ENCODE measurements around the gene SUFU.
A peak's percentile ranks its signal among the peaks of the same experiment; 100 is the strongest.
"Not testable (repeated sequence)": the region's sequence is repeated elsewhere in the genome, so short reads cannot be mapped to it uniquely, and the experiment has no call there.

Gene SUFU

DNA sequence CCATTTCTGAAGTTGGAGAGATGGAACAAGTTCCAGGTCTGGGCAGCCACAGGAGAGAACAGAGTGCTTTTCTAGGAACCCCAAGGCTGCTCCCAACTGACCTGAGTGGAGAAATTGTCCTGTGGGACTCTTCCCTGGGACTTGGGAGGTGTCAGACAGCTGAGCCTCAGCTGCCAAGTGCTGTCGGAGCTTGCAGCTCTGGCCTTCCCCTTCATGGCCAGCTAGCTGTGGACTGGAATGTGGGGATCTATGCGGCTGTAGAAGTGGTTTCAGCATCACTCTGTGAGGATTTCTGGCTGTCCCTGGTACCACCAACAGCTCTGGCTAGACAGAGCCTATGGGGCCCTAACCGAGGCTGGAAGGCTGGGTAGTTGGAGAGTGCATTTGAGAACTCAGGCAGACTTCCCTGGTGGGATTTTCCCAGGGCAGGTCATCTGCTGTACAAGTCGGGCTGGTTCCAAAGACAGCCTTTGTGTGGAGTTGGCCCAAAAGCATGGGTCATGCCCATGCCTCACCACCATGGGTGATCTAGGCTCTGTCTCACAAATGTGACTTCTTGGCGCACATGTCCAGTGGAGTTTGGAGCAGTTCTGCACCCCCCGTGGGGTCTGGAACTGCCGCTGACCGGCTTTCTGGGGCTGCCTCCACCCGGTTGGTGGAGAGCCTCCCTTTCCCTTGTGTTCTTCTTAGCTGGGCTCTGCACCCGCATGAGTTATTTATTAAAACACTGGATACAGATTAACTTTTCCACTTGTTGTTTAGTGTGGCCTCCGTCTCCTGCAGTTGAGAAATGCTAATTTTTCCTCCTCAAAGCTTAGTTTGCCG, 10.9 kb downstream of the SUFU start:
- no peak for DNase-seq

DNA sequence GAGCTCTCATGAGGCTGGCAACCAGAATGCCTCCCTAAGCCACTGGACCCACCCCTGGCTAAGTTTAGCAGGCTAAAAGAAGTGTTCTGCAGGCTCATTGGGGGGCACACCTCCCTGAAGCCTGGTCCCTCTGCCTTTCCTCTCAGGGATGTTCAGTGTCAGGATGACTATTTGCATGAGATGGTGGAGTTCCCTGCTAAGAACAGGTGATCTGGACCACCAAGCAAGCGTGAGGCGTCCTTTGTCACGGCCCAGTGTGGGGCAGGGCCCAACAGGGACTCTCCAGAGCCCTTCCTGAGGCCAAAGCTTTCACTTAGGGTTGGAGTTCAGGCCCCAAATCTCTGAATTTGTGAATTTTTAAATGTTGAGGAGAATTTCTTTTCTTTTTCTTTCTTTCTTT, 12.0 kb downstream of the SUFU start:
- no peak for DNase-seq

DNA sequence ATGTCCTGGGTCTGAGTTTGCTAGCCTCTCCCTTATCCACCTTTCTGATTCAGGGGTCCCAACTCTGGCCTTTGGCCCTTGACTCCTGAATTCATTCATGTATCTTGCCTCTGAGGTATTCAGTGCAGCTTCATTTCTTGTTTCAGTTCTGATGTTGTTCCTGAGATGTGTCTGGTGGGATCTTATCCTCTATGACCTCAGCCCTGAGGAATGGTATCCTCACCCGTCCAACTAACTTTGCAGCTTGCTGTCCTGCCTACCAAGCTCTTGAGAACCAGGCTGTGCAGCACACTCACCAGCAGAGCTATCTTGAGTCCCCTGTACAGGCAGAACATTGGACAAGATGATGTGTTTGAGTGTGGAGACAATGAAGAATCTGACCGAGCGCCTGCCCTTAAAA, 13.8 kb downstream of the SUFU start:
- DNase-seq, result no peak

DNA sequence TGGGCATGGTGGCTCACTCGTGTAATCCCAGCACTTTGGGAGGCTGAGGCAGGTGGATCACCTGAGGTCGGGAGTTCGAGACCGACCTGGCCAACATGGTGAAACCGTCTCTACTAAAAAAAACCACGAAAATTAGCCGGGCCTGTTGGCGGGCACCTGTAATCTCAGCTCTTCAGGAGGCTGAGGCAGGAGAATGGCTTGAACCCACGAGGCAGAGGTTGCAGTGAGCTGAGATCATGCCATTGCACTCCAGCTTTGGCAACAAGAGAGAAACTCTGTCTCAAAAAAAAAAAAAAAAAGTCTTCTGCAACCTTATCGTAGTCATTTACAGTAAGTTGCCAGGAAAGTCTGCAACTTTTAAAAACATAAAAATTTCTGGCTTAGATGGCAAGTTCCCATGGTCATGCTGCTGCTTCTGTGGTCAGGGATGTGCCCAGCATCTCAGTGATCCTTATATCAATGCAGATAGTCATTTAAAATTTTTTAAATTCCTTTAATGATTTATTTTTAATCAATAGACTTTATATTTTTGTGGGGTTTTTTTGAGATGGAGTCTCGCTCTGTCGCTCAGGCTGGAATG, 15.6 kb downstream of the SUFU start:
- DNase-seq, result no peak

DNA sequence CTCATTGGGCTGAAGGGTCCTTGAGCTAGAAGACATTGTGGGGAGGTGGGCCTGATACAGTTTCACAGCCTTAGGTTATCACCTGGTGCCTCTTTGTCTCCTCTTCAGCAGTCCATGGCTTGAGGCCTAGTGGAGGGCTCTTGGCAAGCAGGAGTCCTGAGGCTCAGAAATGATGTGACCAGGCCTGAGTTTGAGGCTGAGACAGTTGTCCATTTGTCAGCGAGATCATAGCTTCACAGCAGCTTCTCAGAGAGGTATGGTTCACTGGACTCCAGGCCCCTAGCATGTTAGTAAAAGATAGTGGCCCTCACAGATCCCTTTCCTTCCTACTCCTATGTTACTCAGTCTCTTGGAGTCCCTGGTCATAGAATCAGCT, 19.1 kb downstream of the SUFU start:
- DNase-seq, result no peak

DNA sequence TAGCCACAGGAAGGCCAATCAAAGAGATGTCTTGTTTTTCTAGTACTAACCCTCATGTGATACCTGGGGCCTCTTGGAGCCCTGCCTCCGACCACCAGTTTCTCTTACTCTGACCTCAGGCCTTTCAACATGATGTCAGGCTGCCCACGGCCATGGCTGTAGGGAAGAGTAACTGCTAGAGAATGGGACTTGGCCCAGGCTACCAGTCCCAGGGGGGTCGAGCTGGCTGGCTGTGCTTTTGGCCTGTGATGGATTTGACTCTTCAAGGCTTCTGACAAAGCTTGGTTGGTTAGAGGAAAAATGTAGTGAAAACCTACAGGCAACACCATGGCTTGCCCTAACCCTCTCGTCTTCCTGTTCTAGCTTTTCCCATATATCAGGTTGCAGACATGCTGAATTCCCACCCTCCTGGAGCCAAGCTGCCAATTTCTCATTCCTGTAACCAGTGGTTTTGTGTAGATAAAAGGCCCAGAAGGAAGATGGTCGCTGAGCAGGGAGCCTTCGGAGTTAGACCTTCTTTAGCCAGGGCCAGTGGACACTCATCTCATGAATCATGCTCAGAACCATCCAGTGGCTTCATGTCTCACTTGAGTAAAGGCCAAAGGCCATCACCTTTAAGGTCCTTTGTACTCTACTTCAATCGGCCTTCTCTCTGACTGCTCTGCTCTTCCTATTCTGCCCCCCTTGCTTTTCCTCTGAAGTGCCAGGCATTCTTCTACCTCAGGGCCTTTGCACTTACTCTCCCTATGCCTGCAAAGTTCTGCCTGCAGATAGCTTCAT, 19.7 kb downstream of the SUFU start:
- peak in 1 of 2 donors; percentile 32 for DNase-seq

DNA sequence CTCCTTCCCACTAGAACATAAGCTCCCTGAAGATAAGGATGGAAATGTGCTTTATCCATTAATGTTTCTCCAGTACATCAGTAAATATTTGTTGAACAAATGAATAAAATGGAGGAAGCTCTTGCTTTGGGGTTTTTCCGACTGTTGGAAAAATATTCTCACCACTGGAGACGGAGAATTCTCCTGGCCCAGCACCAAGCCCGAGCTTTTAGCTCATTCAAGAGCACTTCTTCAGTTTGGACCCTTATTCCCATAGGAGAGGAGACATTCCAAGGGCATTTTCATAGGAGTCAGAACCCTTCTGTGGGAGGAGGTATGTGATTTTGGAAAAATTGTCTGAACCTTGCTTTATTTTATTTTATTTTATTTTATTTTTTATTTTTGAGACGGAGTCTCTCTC, 21.0 kb downstream of the SUFU start:
- no peak for DNase-seq

DNA sequence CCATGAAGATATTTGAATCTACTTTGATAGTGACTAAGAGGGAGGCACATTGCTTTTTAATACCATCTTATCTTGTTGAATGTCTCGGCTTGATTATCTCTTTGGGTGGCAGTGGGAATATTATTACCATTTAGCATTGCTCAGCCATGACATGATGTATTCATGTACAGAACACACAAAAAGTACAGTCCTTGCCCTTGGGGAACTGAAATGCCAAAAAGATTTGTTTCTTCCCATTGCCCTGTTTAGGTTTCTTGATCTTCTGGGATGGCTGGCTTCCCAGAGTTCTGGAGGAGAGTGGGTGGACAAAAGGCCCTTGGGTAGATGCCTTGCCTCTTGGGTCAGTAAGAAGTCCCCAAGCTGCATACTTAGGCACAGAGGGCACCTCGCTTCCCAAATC, 23.8 kb downstream of the SUFU start:
- DNase-seq, result no peak

DNA sequence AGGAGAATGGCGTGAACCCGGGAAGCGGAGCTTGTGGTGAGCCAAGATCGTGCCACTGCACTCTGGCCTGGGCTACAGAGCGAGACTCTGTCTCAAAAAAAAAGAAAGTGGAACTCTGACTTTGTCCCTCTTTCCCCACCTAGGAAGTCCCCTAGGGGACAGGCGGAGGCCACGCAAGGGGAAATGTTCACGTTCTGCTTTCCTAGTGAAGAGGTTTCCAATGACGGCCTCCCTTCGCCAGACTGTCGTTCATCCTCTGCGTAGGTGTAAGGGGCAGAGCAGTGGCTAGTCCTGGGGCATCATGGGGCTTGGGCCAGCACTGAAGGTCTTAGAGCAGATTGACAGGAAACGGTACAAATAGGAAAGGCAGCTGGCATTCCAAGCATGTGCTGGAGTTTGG, 30.6 kb downstream of the SUFU start:
- peak; percentile 74 to 85 for DNase-seq

DNA sequence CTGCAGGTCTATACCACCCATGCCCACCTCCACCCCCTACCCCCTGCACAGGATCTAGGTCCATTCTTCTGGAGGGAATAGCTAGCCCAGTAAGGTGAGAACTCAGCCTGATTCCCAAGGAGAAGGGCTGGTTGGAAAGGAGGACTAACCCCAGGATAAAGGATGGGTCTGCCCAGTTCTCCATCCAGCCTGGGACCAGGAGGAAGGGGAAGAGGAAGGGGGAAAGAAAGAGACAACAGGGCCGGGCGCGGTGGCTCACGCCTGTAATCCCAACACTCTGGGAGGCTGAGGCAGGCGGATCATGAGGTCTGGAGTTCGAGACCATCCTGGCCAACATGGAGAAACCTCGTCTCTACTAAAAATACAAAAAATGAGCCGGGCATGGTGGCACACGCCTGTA, 31.2 kb downstream of the SUFU start:
- DNase-seq, result not testable (repeated sequence)

DNA sequence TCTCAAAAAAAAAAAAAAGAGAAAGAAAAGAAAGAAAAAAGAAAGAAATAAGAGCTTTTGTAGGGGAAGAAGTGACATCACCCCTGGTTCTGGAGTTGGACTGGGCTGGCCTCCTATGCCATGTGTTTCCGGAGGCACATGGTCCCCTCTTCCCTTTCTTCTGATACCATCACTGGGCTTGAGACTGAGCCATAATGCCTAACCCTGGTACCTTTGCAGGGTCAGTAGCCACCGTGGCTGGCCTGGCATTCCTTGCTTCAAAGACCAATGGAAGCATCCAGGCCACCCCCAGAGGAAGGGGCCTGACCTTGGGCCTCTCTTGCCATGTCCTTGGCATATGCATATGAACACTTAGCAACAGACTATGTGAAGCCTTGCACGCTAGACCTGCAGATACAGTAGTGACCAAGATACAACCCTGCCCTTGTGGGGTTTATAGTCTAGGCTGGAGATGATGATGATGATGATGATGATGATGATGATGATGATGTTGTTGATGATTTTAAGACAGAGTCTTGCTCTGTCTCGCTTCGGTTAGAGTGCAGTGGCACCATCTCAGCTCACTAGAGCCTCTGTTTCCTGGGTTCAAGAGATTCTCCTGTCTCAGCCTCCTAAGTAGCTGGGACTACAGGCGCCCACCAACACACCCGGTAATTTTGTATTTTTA, 31.8 kb downstream of the SUFU start:
- DNase-seq, result no peak

DNA sequence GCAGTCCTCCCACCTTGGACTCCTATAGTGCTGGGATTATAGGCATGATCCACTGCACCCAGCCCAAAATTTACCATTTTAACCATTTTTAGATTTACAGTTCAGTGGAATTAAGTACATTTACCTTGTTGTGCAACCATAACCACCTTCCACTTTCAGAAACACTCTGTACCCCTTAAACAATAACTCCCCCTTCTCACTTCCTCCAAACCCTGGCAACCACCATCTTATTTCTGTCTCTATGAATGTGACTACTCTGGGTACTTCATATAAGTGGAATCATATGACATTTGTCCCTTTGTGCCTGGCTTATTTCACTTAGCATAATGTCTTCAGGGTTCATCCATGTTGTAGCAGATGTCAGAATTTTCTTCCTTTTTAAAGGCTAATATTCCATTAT, 33.6 kb downstream of the SUFU start:
- no peak for DNase-seq

DNA sequence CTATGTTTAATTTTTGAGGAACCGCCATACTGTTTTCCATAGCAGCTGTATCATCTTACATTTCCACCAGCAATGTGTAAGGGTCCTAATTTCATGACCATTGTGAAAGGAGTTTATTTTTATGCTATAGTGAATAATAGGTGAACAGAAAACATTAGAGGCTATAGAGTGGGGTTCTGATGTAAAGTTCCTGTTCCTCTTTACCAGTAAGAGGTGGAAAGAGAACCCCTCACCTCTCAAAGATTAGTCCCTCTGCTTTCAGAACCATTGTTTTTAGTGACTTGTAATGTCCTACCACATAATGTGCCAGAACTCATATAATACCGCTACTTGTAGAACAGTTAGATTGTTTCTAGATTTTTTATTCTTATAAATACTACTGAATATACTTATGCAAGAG, 34.2 kb downstream of the SUFU start:
- no peak for DNase-seq

DNA sequence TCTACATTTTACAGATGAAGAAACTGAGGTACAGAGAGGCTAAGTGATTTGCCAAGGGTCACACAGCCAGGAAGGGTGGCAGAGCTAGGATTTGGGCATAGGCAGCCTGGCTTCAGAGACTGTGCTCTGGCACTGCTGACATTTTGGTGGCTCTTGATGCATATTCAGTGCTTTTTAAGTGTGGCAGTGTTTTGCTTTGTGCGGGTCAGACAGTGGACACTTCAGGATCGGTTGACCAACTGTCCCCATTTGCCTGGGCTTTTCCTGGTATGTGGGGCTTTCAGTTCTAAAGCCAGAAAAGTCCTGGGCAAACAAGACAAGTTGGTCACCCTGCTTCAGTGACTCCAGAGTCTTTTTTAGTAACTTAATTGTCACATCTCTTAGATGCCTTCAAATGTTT, 35.0 kb downstream of the SUFU start:
- DNase-seq, result no peak

DNA sequence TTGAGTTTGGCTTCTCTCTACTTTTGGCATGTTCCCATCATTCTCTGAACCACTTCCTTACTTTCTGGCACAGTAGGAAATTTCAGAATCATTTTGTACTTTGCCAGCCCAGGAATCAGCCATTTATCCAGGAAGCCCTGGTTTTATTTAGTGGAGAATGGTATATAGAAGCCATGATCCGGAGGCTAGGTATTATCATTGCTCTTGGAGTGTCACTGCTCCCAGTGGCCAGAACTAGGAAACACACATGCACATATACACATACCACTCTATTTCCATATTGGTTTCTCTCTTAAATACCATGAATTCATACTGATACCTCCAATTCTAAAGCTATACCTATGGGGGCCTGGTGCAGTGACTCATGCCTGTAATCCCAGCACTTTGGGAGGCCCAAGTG, 36.3 kb downstream of the SUFU start:
- peak; percentile 11 to 21 for DNase-seq

DNA sequence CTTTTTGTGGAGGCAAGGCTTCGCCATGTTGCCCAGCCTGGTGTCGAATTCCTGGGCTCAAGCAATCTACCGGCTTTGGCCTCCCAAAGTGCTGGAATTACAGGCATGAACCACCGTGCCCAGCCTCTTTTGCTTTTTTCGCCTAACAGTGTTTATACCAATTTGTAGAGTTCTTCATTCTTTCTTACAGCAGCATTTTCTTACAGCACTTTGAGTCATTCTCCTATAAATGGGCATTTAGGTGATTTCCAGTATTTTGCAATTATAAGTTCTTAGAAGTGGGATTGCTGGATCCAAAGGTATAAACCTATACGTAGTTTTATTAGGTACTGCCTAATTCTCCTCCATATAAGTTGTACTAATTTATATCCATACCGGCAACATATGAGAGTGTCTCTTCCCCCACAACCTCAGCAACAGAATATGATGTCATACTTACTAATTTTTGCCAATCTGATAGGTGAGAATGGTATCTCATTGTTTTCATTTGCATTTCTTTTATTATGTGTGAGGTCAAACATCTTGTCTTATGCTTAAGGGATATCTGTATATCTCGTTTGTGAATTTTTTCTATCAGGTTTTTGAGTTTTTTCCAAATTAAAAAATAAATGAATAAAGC, 39.1 kb downstream of the SUFU start:
- DNase-seq, result peak in 1 of 2 donors; percentile 4

DNA sequence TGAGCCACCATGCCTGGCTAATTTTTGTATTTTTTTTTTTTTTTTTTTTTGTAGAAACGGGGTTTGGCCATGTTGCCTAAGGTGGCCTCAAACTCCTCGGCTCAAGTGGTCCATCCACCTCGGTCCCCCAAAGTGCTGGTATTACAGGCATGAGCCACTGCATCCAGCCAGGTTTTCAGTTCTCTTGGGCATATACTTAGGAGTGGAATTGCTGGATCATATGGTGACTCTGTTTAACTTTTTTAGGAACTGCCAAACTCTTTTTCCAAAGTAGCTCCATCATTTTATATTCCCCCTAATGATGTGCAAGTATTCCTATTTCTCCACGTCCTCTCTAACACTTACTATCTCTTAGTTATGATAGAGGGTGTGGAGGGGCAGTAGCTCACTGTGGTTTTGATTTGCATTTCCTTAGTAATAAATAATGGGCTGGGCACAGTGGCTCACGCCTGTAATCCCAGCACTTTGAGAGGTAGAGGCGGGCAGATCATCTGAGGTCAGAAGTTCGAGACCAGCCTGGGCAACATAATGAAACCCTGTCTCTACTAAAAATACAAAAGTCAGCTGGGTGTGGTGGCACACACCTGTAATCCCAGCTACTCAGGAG, 41.6 kb downstream of the SUFU start:
- DNase-seq, result no peak

DNA sequence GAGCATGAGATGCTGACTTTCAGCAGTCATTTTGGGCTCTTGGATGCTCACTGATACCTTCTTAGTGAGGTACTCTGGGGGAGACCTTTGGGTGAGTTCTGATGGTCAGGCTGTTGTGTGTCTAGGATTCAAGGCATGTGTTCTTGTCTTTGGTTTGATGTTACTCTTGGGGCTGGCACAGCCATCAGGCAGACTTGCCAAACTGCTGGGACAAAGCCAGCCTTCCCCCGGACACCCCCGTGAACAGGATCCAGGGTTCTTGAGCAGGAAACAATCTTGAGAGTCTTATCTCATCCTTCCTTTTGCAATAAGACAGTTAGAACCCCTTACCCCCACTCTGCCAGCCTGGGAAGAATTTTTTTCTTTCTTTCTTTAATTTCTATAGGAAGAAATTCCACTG, 42.2 kb downstream of the SUFU start:
- peak in 1 of 2 donors; percentile 43 for DNase-seq

DNA sequence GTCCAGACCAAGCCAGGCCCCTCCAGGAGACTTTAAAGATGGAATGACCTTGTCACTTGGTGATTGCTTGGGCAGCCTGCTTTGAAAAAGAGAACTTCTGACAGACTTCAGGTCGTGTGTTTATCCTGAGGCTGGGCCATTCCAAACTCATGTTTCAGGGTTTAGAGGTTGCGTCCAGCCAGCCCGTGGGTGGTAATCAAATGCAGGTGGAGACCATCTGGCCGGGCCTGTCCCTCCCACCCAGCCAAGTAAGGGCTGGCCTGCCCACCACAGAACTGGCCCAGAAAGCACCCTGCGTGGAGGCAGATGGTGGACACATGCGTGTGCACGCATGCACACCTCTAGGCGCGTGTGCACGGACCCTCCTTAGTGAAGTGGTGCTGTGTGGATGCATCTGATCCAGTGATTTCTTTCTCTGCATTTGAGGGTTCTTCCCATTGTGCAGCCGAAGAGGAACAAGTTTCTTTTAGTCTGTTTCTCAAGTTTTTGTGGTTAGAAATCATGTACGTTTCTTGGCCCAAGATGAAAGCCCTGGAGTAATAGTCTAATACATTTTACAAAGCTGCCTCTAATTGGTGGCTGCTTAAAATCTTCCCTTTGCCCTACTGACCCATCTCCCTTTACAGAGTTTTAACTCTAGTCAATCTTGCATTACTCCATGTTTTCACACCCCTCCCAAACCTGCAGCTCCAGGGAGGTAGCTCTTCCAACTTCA, 43.0 kb downstream of the SUFU start:
- DNase-seq, result peak; percentile 59 to 70

DNA sequence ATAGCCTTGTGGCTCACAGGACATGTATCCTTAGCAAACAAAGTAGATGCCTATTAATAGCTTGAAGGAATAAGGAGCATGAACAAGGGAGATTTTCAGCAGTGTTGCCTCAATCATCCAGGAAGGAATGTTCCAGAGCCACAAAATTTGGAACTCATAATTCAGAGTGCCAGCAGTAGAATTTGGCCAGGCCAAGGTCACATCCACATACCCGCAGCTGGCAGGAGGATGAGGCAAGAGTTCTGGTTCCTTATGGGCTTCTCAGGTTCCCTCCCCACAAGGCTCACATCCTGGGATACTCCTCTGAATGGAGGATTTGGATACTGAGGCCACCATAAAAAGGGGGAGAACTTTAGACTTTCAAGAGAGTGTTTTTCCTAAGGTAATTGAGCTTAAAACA, 45.8 kb downstream of the SUFU start:
- no peak for DNase-seq

DNA sequence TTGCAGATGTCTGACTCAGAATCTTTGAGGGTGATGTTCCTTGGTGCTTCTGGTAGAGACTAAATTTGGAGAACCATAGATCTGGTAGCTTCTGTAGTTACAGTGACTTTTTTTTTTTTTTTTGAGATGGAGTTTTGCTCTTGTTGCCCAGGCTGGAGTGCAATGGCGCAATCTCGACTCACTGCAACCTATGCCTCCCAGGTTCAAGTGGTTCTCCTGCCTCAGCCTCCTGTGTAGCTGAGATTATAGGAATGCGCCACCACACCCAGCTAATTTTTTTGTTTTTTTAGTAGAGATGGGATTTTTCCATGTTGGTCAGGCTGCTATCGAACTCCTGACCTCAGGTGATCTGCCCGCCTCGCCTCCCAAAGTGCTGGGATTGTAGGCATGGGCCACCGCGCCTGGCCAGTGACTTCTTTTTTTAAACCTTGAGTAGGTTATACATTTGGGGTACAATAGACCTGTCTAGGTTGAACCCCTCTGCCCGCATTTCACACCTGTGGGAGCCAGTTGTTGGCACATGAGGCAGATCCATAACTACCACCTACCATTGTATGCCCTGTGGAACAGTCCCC, 47.0 kb downstream of the SUFU start:
- DNase-seq, result no peak

All from inflammatory macrophage (primary cell).